GM12872 (cell line): ENCODE data around the gene CLDN25.

Source experiments
- CTCF ChIP-seq: IDR thresholded peaks from 3 replicates; pipeline ENCODE4 v1.5.1; 2011; ENCODE audit warnings: low read depth, mild to moderate bottlenecking, low read length, moderate library complexity; ENCODE audit not compliant: insufficient read depth

CLDN25 gene

GRCh38 chr11:113817626-113818025 lies 38.0 kb downstream of the CLDN25 start:
- no peak for TF ChIP-seq CTCF

GRCh38 chr11:113818426-113818825 lies 38.8 kb downstream of the CLDN25 start:
- no peak for TF ChIP-seq CTCF

- TF ChIP-seq CTCF: no peak
These were observed 47.9 kb downstream of the CLDN25 start for GRCh38 chr11:113827477-113827876.

GRCh38 chr11:113828191-113828590 lies 48.6 kb downstream of the CLDN25 start:
- no peak for TF ChIP-seq CTCF

- TF ChIP-seq CTCF: no peak
These were observed 50.2 kb downstream of the CLDN25 start for GRCh38 chr11:113829751-113830150.
